ENCODE results near the gene POMGNT1.

The POMGNT1 gene

DNA sequence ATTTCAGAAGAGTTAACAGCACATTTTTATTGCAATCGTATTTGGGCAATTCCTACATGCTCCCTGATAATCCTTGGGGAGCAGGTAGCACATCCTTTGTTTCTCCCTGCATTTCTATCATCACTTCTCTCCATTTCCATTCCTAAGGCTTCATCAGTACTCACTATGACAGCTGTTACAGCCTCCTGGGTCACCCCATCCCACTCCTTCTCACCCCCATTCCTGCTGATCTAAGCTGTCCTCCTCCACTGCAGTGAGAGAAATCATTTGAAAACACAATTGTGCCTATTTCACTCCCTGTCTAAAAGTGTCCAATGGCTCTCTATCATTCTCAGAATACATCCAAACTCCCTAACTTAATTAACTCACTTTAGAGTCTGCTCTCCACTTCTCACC lies 40.3 kb downstream of the POMGNT1 start:
- DNase-seq (ENCODE audit: low read depth in 2 of 2), result no peak

DNA sequence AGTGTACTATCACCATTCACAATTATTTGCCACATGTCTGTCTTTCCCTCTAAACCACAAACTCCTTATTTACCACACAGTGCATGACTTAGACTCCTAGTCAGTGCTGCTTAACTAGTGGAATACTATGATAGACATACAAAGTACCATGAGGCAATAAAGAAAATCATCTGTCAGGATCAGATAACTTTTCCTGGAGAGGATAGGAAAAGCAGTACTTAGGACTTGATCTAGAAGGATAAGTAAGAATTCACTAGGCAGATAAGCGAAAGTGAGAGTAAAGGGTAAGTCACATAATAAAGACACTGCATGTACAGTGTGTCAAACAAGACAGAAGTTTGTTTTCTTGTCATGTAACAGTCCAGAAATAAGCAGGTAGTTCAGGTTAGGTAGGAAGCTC lies 44.5 kb downstream of the POMGNT1 start:
- DNase-seq (ENCODE audit: low read depth in 2 of 2), result no peak

DNA sequence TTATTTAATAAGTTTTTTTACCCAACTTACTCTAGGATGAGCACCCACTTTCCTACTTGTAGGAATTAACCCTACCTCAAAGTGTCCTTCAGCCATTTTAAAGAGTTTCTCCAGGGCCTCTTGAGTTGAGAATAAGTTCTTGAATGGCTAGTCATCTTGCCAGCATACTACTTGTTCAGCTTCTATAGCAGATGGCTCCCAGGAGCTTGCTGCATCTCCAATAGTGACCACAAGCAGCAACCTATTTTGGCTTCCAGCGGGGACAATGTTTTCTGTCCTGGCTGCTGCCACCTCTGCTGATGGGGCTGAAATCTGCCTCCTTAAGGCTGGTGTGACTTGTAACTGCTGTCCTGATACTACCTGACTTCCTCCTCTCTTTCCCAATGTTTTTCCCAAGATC lies 45.0 kb downstream of the POMGNT1 start:
- no peak for DNase-seq (ENCODE audit: low read depth in 2 of 2)

GRCh38 chr1:46152016-46152415 lies 46.2 kb downstream of the POMGNT1 start:
- no peak for DNase-seq (ENCODE audit: low read depth in 2 of 2)

DNA sequence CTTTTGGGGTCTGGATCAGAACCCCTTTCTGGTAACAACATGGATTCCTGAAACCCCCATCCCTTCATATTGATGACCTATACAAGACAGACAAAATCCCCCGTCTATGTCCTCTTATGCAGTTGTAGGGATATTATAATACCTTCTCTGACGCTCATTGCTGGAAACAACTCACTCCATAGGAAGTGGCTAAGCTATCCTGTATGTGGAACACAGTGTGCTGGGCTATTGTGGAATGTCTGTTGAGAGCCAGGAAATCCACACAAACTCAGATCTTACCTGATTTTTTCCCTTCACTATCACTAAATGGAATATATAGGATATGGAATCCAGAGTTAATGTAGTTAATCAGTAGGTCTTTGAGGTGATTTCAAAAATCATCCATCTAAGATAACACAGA lies 48.1 kb downstream of the POMGNT1 start:
- DNase-seq (ENCODE audit: low read depth in 2 of 2), result no peak

DNA sequence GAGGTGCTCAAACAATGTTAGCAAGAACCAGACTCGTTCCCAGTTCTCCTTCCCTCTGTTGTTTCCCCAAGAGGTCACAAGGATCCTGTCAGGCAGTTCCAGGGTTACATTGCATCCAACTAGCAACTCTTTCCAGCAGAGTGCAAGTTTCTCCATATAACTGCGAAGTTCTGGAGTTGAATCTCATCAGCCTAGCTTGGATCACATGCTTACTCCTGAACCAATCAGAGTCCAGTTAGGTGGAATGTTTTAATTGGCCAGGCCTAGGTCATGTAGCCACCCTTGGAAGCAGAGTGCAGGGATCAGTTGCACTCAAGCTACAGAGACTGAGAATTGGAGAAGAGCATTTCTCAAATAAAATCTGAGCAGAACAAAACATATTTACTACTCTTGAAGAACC lies 49.9 kb downstream of the POMGNT1 start:
- no peak for DNase-seq (ENCODE audit: low read depth in 2 of 2)
